Endothelial cell (in vitro differentiated cells): ENCODE data around the gene RPS6KA5. TPM values are rescaled to one million over a fixed set of nuclear protein-coding genes. Genes with fewer than 3 reads are reported as not detected.

ENCODE experiments used
- DNase-seq: peaks from one replicate; pipeline ENCODE4 v3.0.0; 2021; ENCODE audit warnings: low spot score
- H3K27ac Mint-ChIP-seq: one replicate; pipeline ENCODE4 v1.8.0; 2021; ENCODE audit warnings: mixed read lengths, inconsistent platforms; ENCODE audit not compliant: unreplicated experiment
- H3K27me3 Mint-ChIP-seq: one replicate; pipeline ENCODE4 v1.8.0; 2021; ENCODE audit warnings: mild to moderate bottlenecking, moderate library complexity, mixed read lengths, inconsistent platforms; ENCODE audit not compliant: unreplicated experiment
- H3K36me3 Mint-ChIP-seq: one replicate; pipeline ENCODE4 v1.8.0; 2021; ENCODE audit warnings: mild to moderate bottlenecking, low read depth, mixed read lengths, inconsistent platforms; ENCODE audit not compliant: unreplicated experiment
- H3K4me1 Mint-ChIP-seq: one replicate; pipeline ENCODE4 v1.8.0; 2021; ENCODE audit warnings: mild to moderate bottlenecking, mixed read lengths, inconsistent platforms; ENCODE audit not compliant: unreplicated experiment
- H3K4me3 Mint-ChIP-seq: one replicate; pipeline ENCODE4 v1.8.0; 2021; ENCODE audit warnings: mild to moderate bottlenecking, mixed read lengths, inconsistent platforms; ENCODE audit not compliant: unreplicated experiment
- H3K9me3 Mint-ChIP-seq: one replicate; pipeline ENCODE4 v1.8.0; 2021; ENCODE audit warnings: mixed read lengths, inconsistent platforms; ENCODE audit not compliant: unreplicated experiment
- total RNA-seq: library from RNA; stranded (reverse); fragmentation: NEBNext Ultra II Directional; extraction: Animal tissue kit (Norgen Biotek cat#: 25700); gene quantifications from one replicate; pipeline ENCODE4 v1.2.1, GENCODE V29; 2021; ENCODE audit not compliant: unreplicated experiment
- TF ChIP-seq, protein P1 (sequence below): fragments of 200-600 bp; sonication (generic); IDR thresholded peaks from one replicate; pipeline ENCODE4 v1.5.0; 2021; ENCODE audit warnings: antibody characterized with exemption; ENCODE audit not compliant: unreplicated experiment

RPS6KA5 gene
- total RNA-seq, 1 donor from 2014 or later = 13.8 TPM

DNA sequence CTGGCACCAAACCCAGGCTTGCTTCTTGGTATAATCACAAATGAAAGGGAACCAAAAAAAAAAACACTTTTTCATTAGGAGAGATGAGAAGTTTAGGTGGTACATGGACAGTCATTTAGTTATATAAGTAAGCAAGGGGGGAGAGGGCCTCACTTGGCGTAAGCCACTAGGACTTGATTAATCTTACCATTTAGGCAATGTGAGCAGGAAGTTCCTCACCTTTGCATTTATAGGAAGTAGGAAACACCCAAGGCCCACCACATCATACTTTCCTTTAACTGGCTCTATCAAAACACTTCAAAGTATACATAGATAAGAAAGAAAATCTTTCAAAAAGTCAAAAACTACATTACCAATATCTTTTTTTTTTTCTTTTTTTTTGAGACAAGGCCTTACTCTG lies 6.7 kb upstream of the RPS6KA5 start:
- Mint-ChIP-seq H3K4me3 (no peak overlapping the region), H3K36me3 (peaks cover 3% of the 10 kb centered on the region), H3K4me1 (peaks cover 3% of the 10 kb centered on the region), H3K27me3 (no peaks in the 10 kb centered on the region), H3K27ac (no peak overlapping the region), H3K9me3 (no peaks in the 10 kb centered on the region)
- DNase-seq = no peak
- TF ChIP-seq, protein P1, sequence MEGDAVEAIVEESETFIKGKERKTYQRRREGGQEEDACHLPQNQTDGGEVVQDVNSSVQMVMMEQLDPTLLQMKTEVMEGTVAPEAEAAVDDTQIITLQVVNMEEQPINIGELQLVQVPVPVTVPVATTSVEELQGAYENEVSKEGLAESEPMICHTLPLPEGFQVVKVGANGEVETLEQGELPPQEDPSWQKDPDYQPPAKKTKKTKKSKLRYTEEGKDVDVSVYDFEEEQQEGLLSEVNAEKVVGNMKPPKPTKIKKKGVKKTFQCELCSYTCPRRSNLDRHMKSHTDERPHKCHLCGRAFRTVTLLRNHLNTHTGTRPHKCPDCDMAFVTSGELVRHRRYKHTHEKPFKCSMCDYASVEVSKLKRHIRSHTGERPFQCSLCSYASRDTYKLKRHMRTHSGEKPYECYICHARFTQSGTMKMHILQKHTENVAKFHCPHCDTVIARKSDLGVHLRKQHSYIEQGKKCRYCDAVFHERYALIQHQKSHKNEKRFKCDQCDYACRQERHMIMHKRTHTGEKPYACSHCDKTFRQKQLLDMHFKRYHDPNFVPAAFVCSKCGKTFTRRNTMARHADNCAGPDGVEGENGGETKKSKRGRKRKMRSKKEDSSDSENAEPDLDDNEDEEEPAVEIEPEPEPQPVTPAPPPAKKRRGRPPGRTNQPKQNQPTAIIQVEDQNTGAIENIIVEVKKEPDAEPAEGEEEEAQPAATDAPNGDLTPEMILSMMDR = no peak

DNA sequence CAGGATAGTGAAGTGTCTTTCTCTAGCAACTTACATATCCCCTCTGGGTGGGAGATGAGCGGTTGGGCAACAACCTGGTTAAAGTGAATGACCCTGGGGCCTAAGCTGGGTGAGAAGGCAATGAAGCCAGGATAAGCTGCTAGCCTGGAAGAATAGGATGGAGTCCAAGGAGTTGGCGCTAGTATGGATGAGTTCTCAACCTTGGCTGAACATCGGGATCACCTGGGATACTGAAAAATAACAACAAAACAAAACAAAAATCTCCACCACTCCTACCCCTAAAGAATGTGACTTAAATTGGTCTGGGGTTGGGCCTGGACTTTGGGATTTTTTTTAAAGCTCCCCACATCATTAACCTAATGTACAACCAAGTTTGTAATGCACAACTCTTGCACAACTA lies 4.8 kb upstream of the RPS6KA5 start:
- Mint-ChIP-seq H3K4me1 (peaks cover 3% of the 10 kb centered on the region), H3K36me3 (peaks cover 3% of the 10 kb centered on the region), H3K4me3 (no peak overlapping the region), H3K9me3 (no peaks in the 10 kb centered on the region), H3K27me3 (no peaks in the 10 kb centered on the region), H3K27ac (no peak overlapping the region)
- no peak for DNase-seq
- TF ChIP-seq, protein P1 = no peak

DNA sequence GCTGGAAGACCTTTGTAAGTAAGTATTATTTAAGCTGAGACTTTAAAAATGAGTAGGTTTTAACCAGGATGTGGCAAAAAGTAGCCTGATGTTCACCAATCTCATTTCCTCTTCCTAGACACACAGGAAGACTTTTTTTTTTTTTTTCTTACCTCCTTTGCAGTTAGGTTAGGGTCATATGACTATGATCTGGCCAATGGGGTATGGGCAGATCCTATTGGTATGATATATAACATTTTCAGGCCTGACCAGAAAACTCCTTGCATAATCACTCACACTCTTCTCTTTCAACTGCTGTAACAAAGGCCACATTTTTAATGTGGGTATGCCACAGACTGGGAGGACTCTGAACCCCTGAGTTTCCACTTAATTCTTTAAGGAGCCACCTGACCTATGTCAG lies 2.7 kb upstream of the RPS6KA5 start:
- peaks cover 3% of the 10 kb centered on the region for H3K27me3 Mint-ChIP-seq
- no peak overlapping the region for H3K27ac Mint-ChIP-seq
- H3K4me3 Mint-ChIP-seq = no peak overlapping the region
- peaks cover 3% of the 10 kb centered on the region for H3K36me3 Mint-ChIP-seq
- H3K9me3 Mint-ChIP-seq = no peaks in the 10 kb centered on the region
- H3K4me1 Mint-ChIP-seq = peaks cover 6% of the 10 kb centered on the region
- no peak for DNase-seq
- TF ChIP-seq, protein P1 = no peak

DNA sequence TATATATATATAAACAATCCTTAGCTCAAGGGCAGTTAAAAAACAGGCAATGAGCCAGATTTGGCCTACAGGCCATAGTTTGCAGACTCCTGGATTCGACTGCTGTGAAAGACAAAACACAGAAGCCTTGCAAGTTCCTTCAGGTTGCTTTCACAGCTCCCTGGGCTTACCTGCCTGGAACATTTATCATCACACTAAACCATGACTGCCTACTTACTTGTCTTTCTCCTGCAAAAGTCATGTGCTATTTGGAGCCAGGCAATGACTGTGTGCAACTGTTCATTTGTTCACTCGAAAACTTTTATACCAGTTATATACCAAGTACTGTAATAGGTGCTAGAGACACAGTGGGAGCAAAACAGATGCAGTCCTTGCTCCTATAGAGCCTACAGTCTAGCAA lies 2.2 kb upstream of the RPS6KA5 start:
- no peak overlapping the region for H3K4me3 Mint-ChIP-seq
- no peak for DNase-seq
- peaks cover 8% of the 10 kb centered on the region for H3K4me1 Mint-ChIP-seq
- H3K36me3 Mint-ChIP-seq = no peaks in the 10 kb centered on the region
- no peak overlapping the region for H3K27ac Mint-ChIP-seq
- H3K9me3 Mint-ChIP-seq = no peaks in the 10 kb centered on the region
- TF ChIP-seq, protein P1 = no peak
- H3K27me3 Mint-ChIP-seq = peaks cover 3% of the 10 kb centered on the region

DNA sequence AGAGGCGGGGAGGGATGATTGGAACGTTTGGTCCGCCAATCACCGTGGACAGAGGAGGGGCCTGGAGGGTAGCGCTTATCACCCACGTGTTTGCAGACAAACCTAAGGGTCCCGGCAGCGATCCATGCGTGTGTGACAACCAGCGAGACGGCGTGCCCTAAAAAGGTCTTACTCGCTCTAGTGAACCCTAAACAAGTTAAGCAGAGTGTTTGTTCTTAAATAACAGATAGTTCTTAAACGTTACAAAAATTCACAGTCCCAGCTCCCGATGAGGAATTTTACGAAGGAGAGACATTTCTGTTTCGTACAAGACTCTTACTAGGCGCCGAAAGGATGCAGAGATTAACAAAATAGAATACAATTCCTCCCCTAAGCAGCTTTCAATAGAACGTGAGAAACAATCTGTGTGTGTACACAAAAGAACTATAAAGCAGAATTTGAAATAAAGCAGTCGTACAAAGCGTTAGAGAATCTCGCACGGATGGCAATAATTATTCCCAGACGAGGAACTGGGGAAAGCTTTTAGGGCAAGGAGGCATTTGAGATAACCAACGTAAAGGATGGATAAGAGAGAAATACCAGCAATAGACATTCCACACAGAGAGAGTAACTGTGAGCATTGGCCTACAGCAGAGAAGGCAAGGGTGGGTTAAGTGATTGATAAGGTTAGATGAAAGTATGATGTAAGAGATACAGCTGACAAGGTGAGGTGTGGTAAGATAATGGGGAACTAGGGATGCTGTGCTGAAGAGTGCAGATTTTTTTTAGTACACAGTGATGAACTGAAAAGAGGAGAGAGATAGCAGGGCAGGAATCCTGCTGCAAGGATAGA lies 831 bp upstream of the RPS6KA5 start:
- no peak for DNase-seq
- TF ChIP-seq, protein P1 = no peak
- Mint-ChIP-seq H3K27ac (no peak overlapping the region), H3K36me3 (no peaks in the 10 kb centered on the region), H3K9me3 (no peaks in the 10 kb centered on the region), H3K4me1 (peaks cover 5% of the 10 kb centered on the region), H3K4me3 (no peak overlapping the region), H3K27me3 (peaks cover 3% of the 10 kb centered on the region)
